Endothelial cell of umbilical vein (primary cell): ENCODE data around the gene ZNF268. TPM values are rescaled to one million over a fixed set of nuclear protein-coding genes. Genes with fewer than 3 reads are reported as not detected.

ENCODE experiments used
- BruUV-seq: library from RNA; stranded (reverse); fragments of 400-500 nt; replicated peaks from 2 replicates; lab custom pipeline; 2021; lab: Mats Ljungman, UMichigan
- CTCF ChIA-PET: fragments of 300-600, 350-600 bp; sonication (Branson Sonifier 250); formaldehyde crosslinking; loops from one replicate; lab custom pipeline; 2021; ENCODE audit warnings: antibody characterized with exemption, inconsistent platforms; lab: Charles Lee
- POLR2A ChIA-PET: fragments of 300-600, 350-600 bp; sonication (Branson Sonifier 250); formaldehyde crosslinking; loops from one replicate; lab custom pipeline; 2021; ENCODE audit warnings: antibody characterized with exemption, inconsistent platforms; lab: Charles Lee
- DNase-seq: peaks from one replicate; pipeline ENCODE4 v3.0.0-alpha.2; 2011; ENCODE audit warnings: low read depth, low spot score
- FAIRE-seq: peaks from 2 replicates; lab custom pipeline; 2011; peaks lifted over from hg19 to GRCh38; lab: Jason Lieb, UNC
- H2AFZ ChIP-seq: 2 replicates; pipeline ENCODE4 v1.6.0; 2012; ENCODE audit warnings: low read depth, low read length, control low read depth, inconsistent platforms
- H3K27ac ChIP-seq: 2 replicates; pipeline ENCODE4 v1.5.1; 2011; ENCODE audit warnings: low read depth, mild to moderate bottlenecking, control low read depth, low read length, moderate library complexity; ENCODE audit not compliant: insufficient read depth
- H3K27me3 ChIP-seq, 2 experiments: 2 replicates each; pipeline versions ENCODE4 v1.6.0 to v1.6.1; 2011; ENCODE audit warnings: low read length in 2 of 2, mixed read lengths in 1 of 2; ENCODE audit not compliant: control insufficient read depth in 2 of 2, insufficient read depth in 2 of 2
- H3K36me3 ChIP-seq, 2 experiments: 2 replicates in 1 of 2; 3 replicates in 1 of 2; pipeline ENCODE4 v1.5.1; 2011; ENCODE audit warnings: low read length in 2 of 2, mild to moderate bottlenecking in 1 of 2, moderate library complexity in 1 of 2; ENCODE audit not compliant: control insufficient read depth in 2 of 2, insufficient read depth in 2 of 2; ENCODE audit errors: extremely low read depth in 1 of 2
- H3K4me1 ChIP-seq: 3 replicates; pipeline ENCODE4 v1.5.1; 2011; ENCODE audit warnings: mild to moderate bottlenecking, low read length; ENCODE audit not compliant: control insufficient read depth, insufficient read depth; ENCODE audit errors: extremely low read depth
- H3K4me2 ChIP-seq: 2 replicates; pipeline ENCODE4 v1.6.1; 2011; ENCODE audit warnings: low read length, control low read depth, mixed read lengths; ENCODE audit not compliant: insufficient read depth
- H3K4me3 ChIP-seq, 3 experiments: fragments of 200-600 bp in 1 of 3; sonication (generic), shearing (Covaris generic) in 1 of 3; replicated peaks in 1 of 3; 2 replicates each; pipeline ENCODE4 v1.5.1; 2011 to 2016; ENCODE audit warnings: control low read depth in 3 of 3, low read length in 3 of 3, mild to moderate bottlenecking in 2 of 3, inconsistent platforms in 1 of 3, low read depth in 1 of 3, moderate library complexity in 1 of 3; ENCODE audit not compliant: insufficient read depth in 1 of 3
- H3K79me2 ChIP-seq: 2 replicates; pipeline ENCODE4 v1.6.0; 2012; ENCODE audit warnings: low read length, inconsistent platforms; ENCODE audit not compliant: control insufficient read depth, insufficient read depth
- H3K9ac ChIP-seq: replicated peaks from 2 replicates; pipeline ENCODE3; 2011; ENCODE audit warnings: low read length, control low read depth; ENCODE audit not compliant: insufficient read depth; ENCODE audit errors: extremely low read depth
- H3K9me1 ChIP-seq: replicated peaks from 3 replicates; pipeline ENCODE4 v1.6.0; 2011; ENCODE audit warnings: mild to moderate bottlenecking, low read length; ENCODE audit not compliant: control insufficient read depth, insufficient read depth; ENCODE audit errors: extremely low read depth
- H3K9me3 ChIP-seq: replicated peaks from 2 replicates; pipeline ENCODE4 v1.5.1; 2012; ENCODE audit warnings: low read length, inconsistent platforms; ENCODE audit not compliant: control insufficient read depth, insufficient read depth
- H4K20me1 ChIP-seq: replicated peaks from 2 replicates; pipeline ENCODE3; 2011; ENCODE audit warnings: mild to moderate bottlenecking, low read length; ENCODE audit not compliant: control insufficient read depth, insufficient read depth; ENCODE audit errors: extremely low read depth
- CTCF ChIP-seq, 2 donors: IDR thresholded peaks; 1 replicate in 1 of 2; 2 replicates in 1 of 2; pipeline ENCODE4 v1.5.1; 2011; ENCODE audit warnings: low read length in 2 of 2, mild to moderate bottlenecking in 2 of 2, moderate library complexity in 2 of 2, control low read depth in 1 of 2, inconsistent platforms in 1 of 2, low read depth in 1 of 2; ENCODE audit not compliant: insufficient read depth in 1 of 2; ENCODE audit errors: extremely low read depth in 1 of 2
- EZH2 ChIP-seq: IDR thresholded peaks from 2 replicates; pipeline ENCODE4 v1.6.1; 2012; ENCODE audit warnings: borderline replicate concordance, low read depth, mild to moderate bottlenecking, moderate library complexity, low read length, inconsistent platforms; ENCODE audit not compliant: severe bottlenecking
- FOS ChIP-seq: IDR thresholded peaks from 2 replicates; pipeline ENCODE4 v1.6.1; 2011; ENCODE audit warnings: mild to moderate bottlenecking, low read length, moderate library complexity, borderline replicate concordance; ENCODE audit not compliant: insufficient read depth
- GATA2 ChIP-seq: IDR thresholded peaks from 2 replicates; pipeline ENCODE4 v1.7.0; 2011; ENCODE audit warnings: low read depth, mild to moderate bottlenecking, moderate library complexity, mixed read lengths, low read length; ENCODE audit not compliant: insufficient read length, insufficient read depth
- JUN ChIP-seq: IDR thresholded peaks from 2 replicates; pipeline ENCODE4 v1.6.1; 2011; ENCODE audit warnings: borderline replicate concordance, low read depth; ENCODE audit not compliant: insufficient read length, insufficient read depth
- MAX ChIP-seq: IDR thresholded peaks from 2 replicates; pipeline ENCODE4 v1.6.1; 2011; ENCODE audit not compliant: insufficient read depth, insufficient read length
- MYC ChIP-seq: IDR thresholded peaks from one replicate; pipeline ENCODE4 v1.6.1; 2011; ENCODE audit warnings: mild to moderate bottlenecking, low read depth, low read length
- POLR2A ChIP-seq: IDR thresholded peaks from 2 replicates; pipeline ENCODE4 v1.6.1; 2012; ENCODE audit warnings: low read depth, mild to moderate bottlenecking, control low read depth, low read length
- POLR2AphosphoS5 ChIP-seq: IDR thresholded peaks from 2 replicates; pipeline ENCODE4 v1.6.1; 2012; ENCODE audit warnings: low read depth, mild to moderate bottlenecking, control low read depth, low read length, moderate library complexity; ENCODE audit not compliant: insufficient read depth
- dilution Hi-C: fragments of 300-500 bp; cut with MboI; formaldehyde crosslinking; loops from one replicate; pipeline ENCODE4 v1.15.0; 2019; ENCODE audit warnings: low sequenced_read_pairs; ENCODE audit not compliant: extremely low pct_ligation_motif_present
- intact Hi-C: fragments of 100-400 bp; cut with micrococcal nuclease; formaldehyde crosslinking; loops from one replicate; pipeline ENCODE4 v1.10.0; 2022
- polyA plus RNA-seq, 4 experiments: library from polyadenylated mRNA; depleted of rRNA in 3 of 4; stranded (reverse) in 3 of 4; unstranded in 1 of 4; fragments of >200 nt; gene quantifications; 2 replicates each; pipeline versions ENCODE4 v1.2.1 to v1.2.3, GENCODE V29; 2011 to 2012; ENCODE audit warnings: missing spikeins in 1 of 4
- total RNA-seq: library from RNA; stranded (reverse); gene quantifications from 2 replicates; pipeline ENCODE4 v1.2.3, GENCODE V29; 2021

Gene ZNF268
- total and polyA plus RNA-seq, 2 donors (not counting 3 experiments of a cell fraction or from before 2014, with no cell fraction given) = 7.7 to 17.3 TPM

DNA sequence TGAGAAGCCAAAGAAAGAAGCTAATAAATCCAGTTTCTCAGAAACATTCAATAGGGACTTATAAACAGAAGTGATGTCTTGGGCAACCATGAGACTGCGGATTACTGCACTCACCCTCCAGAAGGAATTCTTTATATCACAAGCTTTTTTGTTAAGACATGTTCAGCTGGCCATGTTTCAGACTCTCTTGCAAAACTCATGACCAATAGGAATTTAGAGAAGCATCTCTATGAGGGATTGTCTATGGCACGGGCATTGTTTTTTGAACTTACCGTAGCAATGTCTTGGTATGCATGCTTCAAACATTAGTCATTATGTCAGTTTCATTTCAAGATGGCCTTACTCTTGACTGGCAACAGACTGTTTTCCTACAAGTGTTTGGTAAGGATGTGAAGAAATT, 15.5 kb upstream of the ZNF268 start:
- DNase-seq = no peak
- Histone ChIP-seq H3K4me3 (no peak overlapping the region), H3K4me2 (no peak overlapping the region), H3K9me1 (no peaks in the 10 kb centered on the region), H3K27me3 (no peaks in the 10 kb centered on the region), H2AFZ (no peak overlapping the region), H3K9ac (no peak overlapping the region), H3K4me1 (no peaks in the 10 kb centered on the region), H3K27ac (no peak overlapping the region), H3K9me3 (no peaks in the 10 kb centered on the region), H3K36me3 (no peaks in the 10 kb centered on the region), H4K20me1 (no peaks in the 10 kb centered on the region), H3K79me2 (no peaks in the 10 kb centered on the region)
- dilution Hi-C loops = no loop called here
- no TSS peak for BruUV-seq
- no peak for FAIRE-seq
- TF ChIP-seq GATA2 = no peak
- no peak for TF ChIP-seq MAX
- no peak for TF ChIP-seq EZH2
- no peak for TF ChIP-seq POLR2A
- TF ChIP-seq POLR2AphosphoS5 = no peak
- TF ChIP-seq JUN = no peak
- TF ChIP-seq MYC = no peak
- no peak for TF ChIP-seq FOS
- TF ChIP-seq CTCF (IDR thresholded peaks at IDR 0.05; ENCODE audit: extremely low read depth in 1 of 2, insufficient read depth in 1 of 2, low read depth in 1 of 2, low read length in 2 of 2) = no peak
- POLR2A ChIA-PET = no interaction called here
- intact Hi-C loops = no loop called here
- CTCF ChIA-PET = no interaction called here
